Measurements from ENCODE around the gene GPC2. TPM values are rescaled to one million over a fixed set of nuclear protein-coding genes. Genes with fewer than 3 reads are reported as not detected.
A peak's percentile ranks its signal among the peaks of the same experiment; 100 is the strongest.
"Not testable (repeated sequence)": the region's sequence is repeated elsewhere in the genome, so short reads cannot be mapped to it uniquely, and the experiment has no call there.

Gene GPC2
- total and polyA plus RNA-seq, 5 donors from 2014 or later = 0.16 to 7.0 (median 0.25) TPM; not detected in 1

GRCh38 chr7:100185726-100186125 is 8.5 kb upstream of the GPC2 start:
- H3K27ac Mint-ChIP-seq = no peak overlapping the region
- DNase-seq = no peak

GRCh38 chr7:100183090-100183489 is 5.9 kb upstream of the GPC2 start:
- not testable (repeated sequence) for H3K36me3 ChIP-seq (ENCODE audit: control insufficient read depth, insufficient read depth, low read length); H3K9me3 ChIP-seq (ENCODE audit: control insufficient read depth in 2 of 2, low read length in 2 of 2); H3K4me3 ChIP-seq (ENCODE audit: low read depth, low read length); DNase-seq; H3K9me3 Mint-ChIP-seq; ATAC-seq (ENCODE audit: low read depth in 2 of 2); H3K27me3 Mint-ChIP-seq; H3K36me3 Mint-ChIP-seq; H3K27ac ChIP-seq (ENCODE audit: insufficient read depth, low read length, poor library complexity, severe bottlenecking); H3K27me3 ChIP-seq (ENCODE audit: control insufficient read depth, insufficient read depth, low read length)
- peak overlapping the region in 1 of 4 donors; percentile 65 for H3K4me3 Mint-ChIP-seq
- peak overlapping the region in 1 of 3 donors; percentile 76 for H3K27ac Mint-ChIP-seq
- H3K4me1 ChIP-seq (ENCODE audit: control insufficient read depth, insufficient read depth, low read length, poor library complexity, severe bottlenecking) = peaks cover 15% of the 10 kb centered on the region
- H3K4me1 Mint-ChIP-seq = peaks cover 16 to 43% (median 25%) of the 10 kb centered on the region in 4 donors

More at GRCh38 chr7:100185726-100186125, 8.5 kb upstream of the GPC2 start:
- Mint-ChIP-seq H3K27me3 (peaks cover 2% of the 10 kb centered on the region), H3K4me3 (no peak overlapping the region), H3K4me1 (peaks cover 19 to 36% (median 23%) of the 10 kb centered on the region in 4 donors), H3K36me3 (no peaks in the 10 kb centered on the region), H3K9me3 (peaks cover 0 to 6% (median 0%) of the 10 kb centered on the region in 7 donors)
- H3K9me3 ChIP-seq (ENCODE audit: control insufficient read depth in 2 of 2, low read length in 2 of 2) = no peaks in the 10 kb centered on the region
- no peaks in the 10 kb centered on the region for H3K27me3 ChIP-seq (ENCODE audit: control insufficient read depth, insufficient read depth, low read length)
- no peak for ATAC-seq (ENCODE audit: low read depth in 2 of 2)
- H3K27ac ChIP-seq (ENCODE audit: insufficient read depth, low read length, poor library complexity, severe bottlenecking) = no peak overlapping the region
- peaks cover 3% of the 10 kb centered on the region for H3K4me1 ChIP-seq (ENCODE audit: control insufficient read depth, insufficient read depth, low read length, poor library complexity, severe bottlenecking)
- H3K36me3 ChIP-seq (ENCODE audit: control insufficient read depth, insufficient read depth, low read length) = no peaks in the 10 kb centered on the region
- H3K4me3 ChIP-seq (ENCODE audit: low read depth, low read length) = no peak overlapping the region

- H3K27me3 Mint-ChIP-seq; H3K9me3 Mint-ChIP-seq; H3K27me3 ChIP-seq (ENCODE audit: control insufficient read depth, insufficient read depth, low read length); H3K9me3 ChIP-seq (ENCODE audit: control insufficient read depth in 2 of 2, low read length in 2 of 2); H3K36me3 ChIP-seq (ENCODE audit: control insufficient read depth, insufficient read depth, low read length); H3K36me3 Mint-ChIP-seq; H3K4me3 ChIP-seq (ENCODE audit: low read depth, low read length); H3K27ac ChIP-seq (ENCODE audit: insufficient read depth, low read length, poor library complexity, severe bottlenecking); ATAC-seq (ENCODE audit: low read depth in 2 of 2): not testable (repeated sequence)
- DNase-seq = peak in 1 of 3 donors; percentile 48
- Mint-ChIP-seq H3K4me3 (peak overlapping the region in 2 of 4 donors; percentile 57 to 65), H3K4me1 (peaks cover 16 to 47% (median 25%) of the 10 kb centered on the region in 4 donors), H3K27ac (peak overlapping the region in 2 of 3 donors; percentile 65 to 76)
- peaks cover 19% of the 10 kb centered on the region for H3K4me1 ChIP-seq (ENCODE audit: control insufficient read depth, insufficient read depth, low read length, poor library complexity, severe bottlenecking)
These were observed 5.4 kb upstream of the GPC2 start for GRCh38 chr7:100182616-100183015.

- not testable (repeated sequence) for H3K9me3 ChIP-seq (ENCODE audit: control insufficient read depth in 2 of 2, low read length in 2 of 2); ATAC-seq (ENCODE audit: low read depth in 2 of 2); H3K4me3 ChIP-seq (ENCODE audit: low read depth, low read length); H3K27me3 ChIP-seq (ENCODE audit: control insufficient read depth, insufficient read depth, low read length); H3K36me3 ChIP-seq (ENCODE audit: control insufficient read depth, insufficient read depth, low read length); H3K36me3 Mint-ChIP-seq; DNase-seq; H3K9me3 Mint-ChIP-seq
- peaks cover 12 to 70% (median 34%) of the 10 kb centered on the region in 4 donors for H3K4me1 Mint-ChIP-seq
- H3K27ac Mint-ChIP-seq = peak overlapping the region in 1 of 3 donors; percentile 82
- peaks cover 13% of the 10 kb centered on the region for H3K27me3 Mint-ChIP-seq
- H3K4me3 Mint-ChIP-seq = peak overlapping the region; percentile 29 to 89 (median 77)
- Histone ChIP-seq H3K4me1 (ENCODE audit: control insufficient read depth, insufficient read depth, low read length, poor library complexity, severe bottlenecking) (peaks cover 27% of the 10 kb centered on the region), H3K27ac (ENCODE audit: insufficient read depth, low read length, poor library complexity, severe bottlenecking) (peak overlapping the region; percentile 31)
These were observed 2.9 kb upstream of the GPC2 start for GRCh38 chr7:100180084-100180483.

GRCh38 chr7:100176096-100177044 is 811 bp downstream of the GPC2 start:
- DNase-seq = no peak
- H3K9me3 Mint-ChIP-seq = peaks cover 0 to 8% (median 0%) of the 10 kb centered on the region in 7 donors
- peaks cover 17% of the 10 kb centered on the region for H3K27me3 Mint-ChIP-seq
- no peaks in the 10 kb centered on the region for H3K27me3 ChIP-seq (ENCODE audit: control insufficient read depth, insufficient read depth, low read length)
- peak overlapping the region; percentile 55 for H3K27ac ChIP-seq (ENCODE audit: insufficient read depth, low read length, poor library complexity, severe bottlenecking)
- peaks cover 0 to 4% of the 10 kb centered on the region in 2 experiments for H3K9me3 ChIP-seq (ENCODE audit: control insufficient read depth in 2 of 2, low read length in 2 of 2)
- no peaks in the 10 kb centered on the region for H3K36me3 Mint-ChIP-seq
- no peak for ATAC-seq (ENCODE audit: low read depth in 2 of 2)
- H3K4me1 ChIP-seq (ENCODE audit: control insufficient read depth, insufficient read depth, low read length, poor library complexity, severe bottlenecking) = peaks cover 35% of the 10 kb centered on the region
- peaks cover 3 to 62% (median 29%) of the 10 kb centered on the region in 4 donors for H3K4me1 Mint-ChIP-seq
- no peaks in the 10 kb centered on the region for H3K36me3 ChIP-seq (ENCODE audit: control insufficient read depth, insufficient read depth, low read length)
- no peak overlapping the region for H3K4me3 ChIP-seq (ENCODE audit: low read depth, low read length)
- H3K4me3 Mint-ChIP-seq = peak overlapping the region; percentile 74 to 89 (median 80)
- peak overlapping the region; percentile 35 to 87 (median 83) for H3K27ac Mint-ChIP-seq

- DNase-seq = no peak
- no peaks in the 10 kb centered on the region for H3K27me3 ChIP-seq (ENCODE audit: control insufficient read depth, insufficient read depth, low read length)
- Mint-ChIP-seq H3K27me3 (peaks cover 17% of the 10 kb centered on the region), H3K36me3 (no peaks in the 10 kb centered on the region), H3K9me3 (peaks cover 0 to 2% (median 0%) of the 10 kb centered on the region in 7 donors), H3K4me1 (peaks cover 3 to 59% (median 24%) of the 10 kb centered on the region in 4 donors), H3K27ac (peak overlapping the region in 2 of 3 donors; percentile 47 to 83), H3K4me3 (peak overlapping the region in 3 of 4 donors; percentile 53 to 66 (median 66))
- no peak overlapping the region for H3K27ac ChIP-seq (ENCODE audit: insufficient read depth, low read length, poor library complexity, severe bottlenecking)
- H3K9me3 ChIP-seq (ENCODE audit: control insufficient read depth in 2 of 2, low read length in 2 of 2) = peaks cover 0 to 4% of the 10 kb centered on the region in 2 experiments
- H3K36me3 ChIP-seq (ENCODE audit: control insufficient read depth, insufficient read depth, low read length) = no peaks in the 10 kb centered on the region
- no peak overlapping the region for H3K4me3 ChIP-seq (ENCODE audit: low read depth, low read length)
- no peak for ATAC-seq (ENCODE audit: low read depth in 2 of 2)
- H3K4me1 ChIP-seq (ENCODE audit: control insufficient read depth, insufficient read depth, low read length, poor library complexity, severe bottlenecking) = peaks cover 39% of the 10 kb centered on the region
These were observed 1.8 kb downstream of the GPC2 start for GRCh38 chr7:100175296-100175935.

GRCh38 chr7:100174582-100174981 is 2.6 kb downstream of the GPC2 start:
- Mint-ChIP-seq H3K4me1 (peaks cover 3 to 60% (median 23%) of the 10 kb centered on the region in 4 donors), H3K27me3 (peaks cover 24% of the 10 kb centered on the region), H3K9me3 (peaks cover 0 to 2% (median 0%) of the 10 kb centered on the region in 7 donors), H3K4me3 (peak overlapping the region in 2 of 4 donors; percentile 37 to 53), H3K27ac (peak overlapping the region in 1 of 3 donors; percentile 27), H3K36me3 (no peaks in the 10 kb centered on the region)
- ATAC-seq (ENCODE audit: low read depth in 2 of 2) (no peak), DNase-seq (no peak)
- no peaks in the 10 kb centered on the region for H3K27me3 ChIP-seq (ENCODE audit: control insufficient read depth, insufficient read depth, low read length)
- no peak overlapping the region for H3K4me3 ChIP-seq (ENCODE audit: low read depth, low read length)
- no peaks in the 10 kb centered on the region for H3K36me3 ChIP-seq (ENCODE audit: control insufficient read depth, insufficient read depth, low read length)
- peaks cover 41% of the 10 kb centered on the region for H3K4me1 ChIP-seq (ENCODE audit: control insufficient read depth, insufficient read depth, low read length, poor library complexity, severe bottlenecking)
- H3K27ac ChIP-seq (ENCODE audit: insufficient read depth, low read length, poor library complexity, severe bottlenecking) = no peak overlapping the region
- peaks cover 0 to 4% of the 10 kb centered on the region in 2 experiments for H3K9me3 ChIP-seq (ENCODE audit: control insufficient read depth in 2 of 2, low read length in 2 of 2)
